ENCODE results near the gene PRR14. TPM values are rescaled to one million over a fixed set of nuclear protein-coding genes. Genes with fewer than 3 reads are reported as not detected.

The PRR14 gene
- polyA plus RNA-seq, result 1.2 and 12.7 TPM in 2 replicates

DNA sequence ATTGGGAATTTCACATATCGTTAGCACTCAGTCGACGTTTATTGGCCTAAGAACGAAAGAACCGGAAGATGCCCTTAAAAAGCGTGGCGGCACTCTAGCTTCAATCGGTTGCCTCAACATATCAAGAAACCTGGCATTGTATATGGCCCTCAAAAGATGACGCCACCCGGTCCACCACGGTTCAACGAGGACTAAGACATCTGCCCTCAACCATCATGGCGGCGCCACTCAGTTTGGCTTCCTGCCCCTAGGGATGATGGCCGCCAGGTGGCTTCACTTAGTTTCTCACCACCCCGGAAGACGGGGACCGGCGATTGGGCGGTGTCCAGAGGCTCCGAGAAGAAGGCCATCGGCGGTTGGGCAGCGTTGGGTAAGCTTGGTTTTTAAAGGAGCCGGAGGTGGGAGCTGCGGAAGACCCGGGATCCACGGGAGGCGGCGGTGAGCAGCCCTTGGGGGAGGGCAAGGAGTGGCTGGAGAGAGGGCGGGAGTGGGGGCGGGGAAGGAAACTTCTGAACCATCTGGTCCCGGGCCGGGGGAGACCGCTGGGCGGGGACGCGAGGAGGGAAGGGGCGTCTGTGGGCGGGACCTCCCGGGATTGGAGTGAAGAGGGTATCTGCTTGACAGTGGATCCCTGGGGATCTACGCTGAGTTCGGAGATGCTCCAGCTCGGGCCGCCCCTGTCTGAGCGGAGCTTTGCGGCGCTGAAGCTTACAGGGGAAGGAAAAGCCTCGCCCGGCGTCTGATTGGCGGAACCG, at the start of gene PRR14:
Gene PRR14, plus strand, starts transcription at position 592 of the 755 bp plus-strand sequence. CDS start 686 bp downstream, outside the sequence.

DNA sequence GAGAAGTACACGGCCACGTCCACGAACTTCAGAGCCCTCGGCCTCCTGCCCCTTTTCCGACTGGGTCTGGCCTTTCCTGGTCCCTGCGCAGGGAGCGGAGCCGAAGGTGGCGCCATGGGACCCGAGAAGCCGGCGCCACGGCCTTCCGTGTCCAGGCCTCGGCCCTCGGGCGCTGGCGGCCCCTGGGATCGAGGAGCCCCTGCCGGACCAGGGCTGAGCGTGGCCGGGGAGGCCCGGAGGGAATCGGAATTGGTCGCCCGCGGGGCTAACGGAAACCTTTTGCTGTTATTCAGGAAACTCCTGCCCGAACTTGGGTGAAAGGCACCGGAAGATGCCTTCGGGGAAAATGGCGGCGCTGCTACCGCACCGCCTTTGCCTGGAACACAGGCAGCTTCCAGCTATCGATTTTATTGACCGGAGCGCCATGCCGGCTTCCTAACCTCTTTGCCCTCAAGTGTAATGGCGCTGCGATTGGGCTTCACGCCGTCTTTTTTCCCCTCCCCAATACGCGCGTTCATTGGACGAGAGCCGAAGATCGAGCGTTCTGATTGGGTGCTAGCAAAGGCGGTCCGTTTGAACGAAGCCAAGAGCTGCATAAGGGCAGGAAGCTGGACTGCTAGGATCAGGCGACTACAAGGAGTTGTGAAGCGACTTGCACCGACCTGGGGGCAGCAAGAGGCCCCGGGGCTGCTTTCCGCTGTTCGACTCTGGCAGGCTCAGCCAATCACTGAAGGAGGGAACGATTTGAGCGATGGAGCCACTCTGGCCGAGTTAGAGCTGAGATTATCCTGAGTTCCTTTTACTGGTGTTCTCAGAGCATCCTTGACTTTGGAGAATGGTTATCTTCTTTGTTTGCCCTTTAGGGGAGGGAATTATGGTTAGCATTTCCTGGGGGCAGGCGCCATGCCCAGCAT, 40.6 kb upstream of the PRR14 start, which contains the start of gene ZNF689:
Gene ZNF689, minus strand, starts transcription at position 464 of the 914 bp plus-strand sequence. Its CDS starts 348 bp downstream, at position 116.

DNA sequence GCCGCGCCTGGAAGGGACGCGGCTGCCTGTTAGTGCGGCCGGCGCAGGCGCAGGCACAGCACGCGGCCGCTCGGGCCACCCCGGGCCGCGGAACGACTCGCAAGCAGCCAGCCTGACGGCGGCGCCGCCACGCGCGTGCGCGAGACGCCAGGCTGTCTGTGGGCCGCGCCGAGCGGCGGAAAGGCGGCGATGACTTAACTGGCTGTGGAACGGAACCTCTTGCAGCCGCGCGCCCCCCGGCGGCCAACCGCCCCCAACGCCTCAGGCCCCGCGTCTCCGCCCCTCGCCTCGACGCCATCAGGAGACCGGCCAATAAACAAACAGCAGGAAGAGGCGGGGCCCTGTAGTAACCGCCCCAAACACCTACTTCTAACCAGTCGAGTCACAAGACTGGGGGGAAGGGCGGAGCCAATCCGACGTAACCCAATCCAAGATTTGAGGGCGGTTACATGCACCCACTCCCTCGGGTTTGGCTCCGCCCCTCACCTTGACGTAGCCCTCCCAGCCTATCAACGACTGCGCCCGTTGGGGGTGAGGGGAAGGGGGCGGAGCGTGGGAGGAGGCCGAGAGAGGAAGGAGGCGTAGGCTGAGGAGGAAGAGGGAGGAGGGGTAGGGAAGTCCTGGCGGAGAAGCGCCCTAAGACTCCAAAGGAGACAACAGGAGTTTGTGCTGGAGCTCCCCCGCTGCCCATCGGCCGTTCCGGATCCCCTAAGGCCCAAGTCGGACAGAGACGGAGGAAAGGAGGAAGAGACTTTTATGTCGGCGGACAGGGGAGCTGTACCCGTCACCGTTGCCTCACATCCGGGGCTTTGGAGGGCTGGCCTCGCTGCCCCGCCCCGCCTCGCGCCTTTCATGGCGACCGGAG, 7.3 kb downstream of the PRR14 start, which contains the start of gene FBRS:
Gene FBRS, plus strand, starts transcription at position 566 of the 865 bp plus-strand sequence. CDS start 1,088 bp downstream, outside the sequence.

DNA sequence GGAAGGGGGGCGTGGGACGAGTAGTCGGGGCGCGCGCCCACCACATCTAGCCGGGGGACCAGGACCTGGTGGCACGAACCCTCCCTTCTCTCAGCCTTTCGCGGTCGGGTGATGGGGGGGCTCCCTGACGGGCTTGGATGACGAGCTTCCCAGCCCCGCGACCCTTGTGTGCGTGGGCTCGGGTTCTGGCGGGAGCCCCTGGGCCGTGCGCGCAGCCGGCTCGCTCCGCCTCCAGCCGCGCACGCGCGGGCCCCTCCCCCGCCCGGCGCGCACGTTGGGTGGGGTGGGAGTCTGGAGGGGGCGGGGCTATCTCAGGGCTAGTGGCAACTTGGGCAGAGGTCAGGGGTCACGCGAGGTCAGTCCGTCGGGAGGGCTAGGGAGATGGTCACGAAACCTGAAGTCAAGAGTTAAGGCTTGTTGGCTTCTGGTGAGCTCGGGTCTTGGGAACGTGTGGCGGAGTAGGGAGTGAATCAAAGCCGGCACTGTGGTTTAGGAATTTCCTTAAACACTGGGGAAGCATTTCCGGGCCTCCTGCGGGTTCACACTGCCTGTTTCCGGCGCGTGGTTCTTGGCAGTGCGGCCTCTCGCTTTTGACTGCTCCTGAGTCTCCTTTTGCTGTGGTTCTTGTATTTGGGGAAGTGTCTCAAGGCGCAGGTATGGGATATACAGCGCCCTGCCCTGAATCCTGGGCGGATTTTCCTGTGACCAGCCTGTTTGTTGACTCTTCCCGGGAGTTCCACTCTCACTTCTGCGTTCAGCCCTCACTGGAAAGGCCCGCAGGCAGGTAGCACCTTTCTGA, 48.3 kb downstream of the PRR14 start, which contains the start of gene SRCAP:
Gene SRCAP, plus strand, starts transcription at position 356 of the 799 bp plus-strand sequence. CDS start 1,654 bp downstream, outside the sequence.

Other genes starting within 250 kb of the PRR14 start
- gene ZNF771, start 243.4 kb upstream of the PRR14 start, polyA plus RNA-seq, result 3.1 and 3.9 TPM in 2 replicates
- gene DCTPP1, start 220.9 kb upstream of the PRR14 start, polyA plus RNA-seq, result 14.3 and 19.1 TPM in 2 replicates
- 24.3 and 24.4 TPM in 2 replicates for gene SEPHS2, start 205.1 kb upstream of the PRR14 start, polyA plus RNA-seq
- gene ITGAL, start 178.2 kb upstream of the PRR14 start, polyA plus RNA-seq, result not detected in 2 replicates
- 0.38 TPM in 1 of 2 replicates, not detected in the other for gene ZNF768, start 124.4 kb upstream of the PRR14 start, polyA plus RNA-seq
- gene ZNF747, start 116.1 kb upstream of the PRR14 start, polyA plus RNA-seq, result 0.42 and 1.1 TPM in 2 replicates
- 0.20 and 0.67 TPM in 2 replicates for gene ZNF764, start 92.6 kb upstream of the PRR14 start, polyA plus RNA-seq
- 1.0 and 1.2 TPM in 2 replicates for gene ZNF688, start 79.2 kb upstream of the PRR14 start, polyA plus RNA-seq
- 0.36 and 1.1 TPM in 2 replicates for gene ZNF785, start 65.3 kb upstream of the PRR14 start, polyA plus RNA-seq
- gene ZNF689, start 40.6 kb upstream of the PRR14 start, polyA plus RNA-seq, result 0.94 and 1.2 TPM in 2 replicates
- gene FBRS, start 7.5 kb downstream of the PRR14 start, polyA plus RNA-seq, result 0.20 and 0.52 TPM in 2 replicates
- 0.15 and 1.7 TPM in 2 replicates for gene SRCAP, start 48.2 kb downstream of the PRR14 start, polyA plus RNA-seq
- gene PHKG2, start 97.5 kb downstream of the PRR14 start, polyA plus RNA-seq, result 18.5 and 19.1 TPM in 2 replicates
- gene CFAP119, start 111.1 kb downstream of the PRR14 start, polyA plus RNA-seq, result 0.87 and 6.6 TPM in 2 replicates
- 21.7 and 28.7 TPM in 2 replicates for gene RNF40, start 111.4 kb downstream of the PRR14 start, polyA plus RNA-seq
- 0.67 and 1.4 TPM in 2 replicates for gene ZNF629, start 136.2 kb downstream of the PRR14 start, polyA plus RNA-seq
- gene BCL7C, start 243.1 kb downstream of the PRR14 start, polyA plus RNA-seq, result 2.1 and 3.7 TPM in 2 replicates
- gene CTF1, start 245.7 kb downstream of the PRR14 start, polyA plus RNA-seq, result 0.15 TPM in 1 of 2 replicates, not detected in the other

Data from Purkinje cell (primary cell).